Stimulated activated CD4-positive, alpha-beta T cell treated with anti-CD3 and anti-CD28 coated beads, Interleukin-4, amount 100 ng/mL, for 4 hours (primary cell): ENCODE measurements around the gene MAPKBP1.
A peak's percentile ranks its signal among the peaks of the same experiment; 100 is the strongest.
"Not testable (repeated sequence)": the region's sequence is repeated elsewhere in the genome, so short reads cannot be mapped to it uniquely, and the experiment has no call there.

ENCODE experiments used
- DNase-seq, 2 experiments: peaks; one replicate each; pipeline ENCODE4 v3.0.0-alpha.2; 2020

Gene MAPKBP1, protein sequence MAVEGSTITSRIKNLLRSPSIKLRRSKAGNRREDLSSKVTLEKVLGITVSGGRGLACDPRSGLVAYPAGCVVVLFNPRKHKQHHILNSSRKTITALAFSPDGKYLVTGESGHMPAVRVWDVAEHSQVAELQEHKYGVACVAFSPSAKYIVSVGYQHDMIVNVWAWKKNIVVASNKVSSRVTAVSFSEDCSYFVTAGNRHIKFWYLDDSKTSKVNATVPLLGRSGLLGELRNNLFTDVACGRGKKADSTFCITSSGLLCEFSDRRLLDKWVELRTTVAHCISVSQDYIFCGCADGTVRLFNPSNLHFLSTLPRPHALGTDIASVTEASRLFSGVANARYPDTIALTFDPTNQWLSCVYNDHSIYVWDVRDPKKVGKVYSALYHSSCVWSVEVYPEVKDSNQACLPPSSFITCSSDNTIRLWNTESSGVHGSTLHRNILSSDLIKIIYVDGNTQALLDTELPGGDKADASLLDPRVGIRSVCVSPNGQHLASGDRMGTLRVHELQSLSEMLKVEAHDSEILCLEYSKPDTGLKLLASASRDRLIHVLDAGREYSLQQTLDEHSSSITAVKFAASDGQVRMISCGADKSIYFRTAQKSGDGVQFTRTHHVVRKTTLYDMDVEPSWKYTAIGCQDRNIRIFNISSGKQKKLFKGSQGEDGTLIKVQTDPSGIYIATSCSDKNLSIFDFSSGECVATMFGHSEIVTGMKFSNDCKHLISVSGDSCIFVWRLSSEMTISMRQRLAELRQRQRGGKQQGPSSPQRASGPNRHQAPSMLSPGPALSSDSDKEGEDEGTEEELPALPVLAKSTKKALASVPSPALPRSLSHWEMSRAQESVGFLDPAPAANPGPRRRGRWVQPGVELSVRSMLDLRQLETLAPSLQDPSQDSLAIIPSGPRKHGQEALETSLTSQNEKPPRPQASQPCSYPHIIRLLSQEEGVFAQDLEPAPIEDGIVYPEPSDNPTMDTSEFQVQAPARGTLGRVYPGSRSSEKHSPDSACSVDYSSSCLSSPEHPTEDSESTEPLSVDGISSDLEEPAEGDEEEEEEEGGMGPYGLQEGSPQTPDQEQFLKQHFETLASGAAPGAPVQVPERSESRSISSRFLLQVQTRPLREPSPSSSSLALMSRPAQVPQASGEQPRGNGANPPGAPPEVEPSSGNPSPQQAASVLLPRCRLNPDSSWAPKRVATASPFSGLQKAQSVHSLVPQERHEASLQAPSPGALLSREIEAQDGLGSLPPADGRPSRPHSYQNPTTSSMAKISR (N-terminal part only)

GRCh38 chr15:41774062-41774881, at the start of gene MAPKBP1:
Gene MAPKBP1, plus strand, starts transcription at chr15:41774484. Its CDS starts 792 bp downstream, at chr15:41775276.
- peak; percentile 95 to 96 for DNase-seq

- no peak for DNase-seq
Measured at GRCh38 chr15:41727143-41727542, 47.1 kb upstream of the MAPKBP1 start.

- DNase-seq: not testable (repeated sequence)
Measured at GRCh38 chr15:41728061-41728460, 46.2 kb upstream of the MAPKBP1 start.

DNA sequence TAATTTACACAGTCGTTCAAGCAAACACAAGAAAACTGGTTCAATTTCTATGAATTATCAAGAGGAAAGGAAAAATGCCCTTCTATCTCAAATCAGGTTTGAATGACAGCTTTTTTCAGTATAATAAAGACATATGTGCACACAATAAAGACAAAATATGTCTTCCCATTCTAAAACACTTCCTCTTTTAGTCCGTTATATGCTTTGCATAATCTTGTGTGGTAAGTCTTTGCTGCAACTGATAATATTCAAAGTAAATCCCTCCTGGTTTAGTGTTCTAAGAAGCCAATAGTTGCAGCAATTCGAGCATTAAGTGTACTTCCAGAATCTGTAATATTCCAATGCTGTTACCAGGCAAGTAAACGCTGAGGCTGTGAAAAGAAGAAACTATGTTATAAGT, 43.7 kb upstream of the MAPKBP1 start:
- no peak for DNase-seq

- DNase-seq: no peak
Measured at GRCh38 chr15:41732483-41732882, 41.8 kb upstream of the MAPKBP1 start.

DNA sequence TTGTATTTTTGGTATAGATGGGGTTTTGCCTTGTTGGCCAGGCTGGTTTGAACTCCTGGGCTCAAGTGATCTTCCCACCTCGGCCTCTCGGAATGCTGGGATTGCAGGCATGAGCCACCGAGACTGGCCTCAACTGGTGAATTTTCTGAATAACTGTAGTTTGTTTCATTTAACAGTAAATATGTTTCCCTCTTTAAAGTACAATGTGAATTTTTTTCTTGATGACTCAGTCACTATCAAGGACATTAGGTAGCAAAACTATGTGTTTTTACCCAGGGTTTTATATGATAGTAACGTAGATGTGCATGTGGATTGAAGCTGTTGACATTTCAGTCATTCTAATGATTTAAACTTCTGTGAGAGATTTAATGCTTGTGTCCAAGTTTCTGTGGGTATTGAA, 40.2 kb upstream of the MAPKBP1 start:
- DNase-seq: no peak

GRCh38 chr15:41735046-41735445, 39.2 kb upstream of the MAPKBP1 start:
- DNase-seq: no peak

GRCh38 chr15:41735492-41735891, 38.8 kb upstream of the MAPKBP1 start:
- DNase-seq: not testable (repeated sequence)

GRCh38 chr15:41746802-41747201, 27.5 kb upstream of the MAPKBP1 start:
- no peak for DNase-seq

DNA sequence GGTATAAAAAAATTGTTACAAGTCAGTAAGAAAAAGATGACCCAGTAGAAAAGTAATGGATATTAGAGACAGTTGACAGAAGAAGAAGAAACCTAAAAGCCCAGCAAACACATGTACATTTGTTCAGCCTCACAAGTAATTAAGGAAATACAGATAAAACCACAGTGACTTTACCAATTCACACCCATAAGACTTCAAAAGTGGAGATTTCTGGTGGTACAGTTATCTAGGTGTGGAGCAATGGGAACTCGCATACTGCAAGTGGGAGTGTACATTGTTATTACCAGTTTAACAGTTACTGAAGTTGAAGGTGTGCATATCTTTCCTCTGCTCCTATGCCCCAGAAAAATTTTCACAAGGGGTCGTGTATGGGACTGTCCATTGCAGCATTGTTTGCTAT, 18.1 kb upstream of the MAPKBP1 start:
- DNase-seq: no peak

- DNase-seq: peak; percentile 17 to 52
Measured at GRCh38 chr15:41772720-41773331, 1.5 kb upstream of the MAPKBP1 start.

DNA sequence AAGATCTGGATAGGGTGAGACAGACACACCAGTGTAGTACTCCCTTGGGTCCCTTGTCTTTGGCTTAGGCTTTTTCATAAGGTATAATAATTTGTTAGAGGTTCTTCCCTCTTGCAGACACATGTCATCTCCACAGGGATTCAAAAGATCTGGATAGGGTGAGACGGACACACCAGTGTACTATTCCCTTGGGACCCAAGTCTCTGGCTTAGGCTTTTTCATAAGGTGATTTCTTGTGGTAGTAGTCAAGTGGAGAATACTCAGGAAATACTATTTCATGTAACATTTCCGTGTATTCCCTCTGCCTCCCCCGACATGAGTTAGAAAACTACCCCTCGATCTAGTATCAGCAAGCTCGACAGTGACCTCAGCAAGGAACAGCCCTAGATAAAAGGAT, 954 bp upstream of the MAPKBP1 start:
- no peak for DNase-seq

GRCh38 chr15:41773729-41774061, 589 bp upstream of the MAPKBP1 start:
- DNase-seq: no peak

GRCh38 chr15:41774882-41775417, 666 bp downstream of the MAPKBP1 start:
- no peak for DNase-seq

DNA sequence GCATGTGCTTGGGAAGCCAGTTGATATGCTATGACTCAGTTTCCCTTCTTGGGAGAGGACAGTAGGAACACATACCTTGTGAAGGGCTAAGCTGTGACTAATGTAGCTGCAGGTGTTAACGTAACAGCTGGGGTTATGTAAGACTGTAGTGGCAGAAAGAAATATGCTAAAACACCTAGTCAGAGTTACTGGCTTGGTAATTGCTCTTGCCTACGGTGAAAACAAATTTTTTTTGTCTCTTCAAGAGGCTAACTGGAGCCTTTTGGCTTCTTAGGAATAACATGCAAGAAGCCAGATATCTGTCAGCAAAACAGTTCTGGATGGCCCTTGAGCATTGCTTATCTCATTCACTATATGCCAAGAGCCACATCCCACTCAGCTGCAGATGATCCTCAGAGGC, 1.4 kb downstream of the MAPKBP1 start:
- DNase-seq: no peak

GRCh38 chr15:41777421-41777973, 3.2 kb downstream of the MAPKBP1 start:
- no peak for DNase-seq

DNA sequence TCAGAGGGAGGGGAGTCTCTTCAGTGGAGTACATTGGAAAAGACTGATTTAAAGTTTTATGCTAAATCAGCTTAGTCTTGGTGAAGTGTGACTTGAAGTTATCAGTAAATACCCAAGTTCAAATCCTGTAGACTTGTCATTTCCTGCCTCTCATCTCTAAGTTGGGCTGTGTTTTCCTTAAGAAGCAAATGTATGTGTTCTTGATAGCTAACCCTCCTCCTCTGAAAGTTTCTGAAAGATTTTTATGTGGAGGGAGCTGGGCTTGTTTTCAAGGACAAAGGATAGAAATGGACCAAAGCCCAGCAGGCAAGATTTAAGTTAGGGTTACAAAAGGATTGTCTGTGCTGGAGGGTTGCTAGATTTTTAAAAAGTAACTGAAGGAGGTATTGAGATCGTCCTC, 4.2 kb downstream of the MAPKBP1 start:
- DNase-seq: no peak

- no peak for DNase-seq
Measured at GRCh38 chr15:41779662-41780157, 5.4 kb downstream of the MAPKBP1 start.

DNA sequence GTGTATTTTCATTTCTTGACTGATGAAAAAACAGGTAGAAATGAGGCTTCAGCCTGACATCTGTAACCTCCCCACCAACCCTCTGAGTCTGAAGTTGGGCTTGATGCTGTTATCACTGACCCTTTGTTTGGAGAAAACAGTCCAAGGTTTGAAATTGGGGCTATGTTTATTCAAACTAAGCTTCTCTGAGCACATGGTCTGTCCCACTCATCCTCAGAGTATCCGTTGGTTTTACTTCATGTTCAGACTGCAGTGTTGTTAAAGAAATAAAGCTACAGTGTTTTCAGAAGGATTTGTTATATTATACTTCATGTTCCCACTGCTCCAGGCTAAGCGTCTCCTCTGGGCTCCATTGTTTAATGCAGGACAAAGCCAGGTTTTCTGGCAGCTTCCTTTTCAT, 6.0 kb downstream of the MAPKBP1 start:
- no peak for DNase-seq

DNA sequence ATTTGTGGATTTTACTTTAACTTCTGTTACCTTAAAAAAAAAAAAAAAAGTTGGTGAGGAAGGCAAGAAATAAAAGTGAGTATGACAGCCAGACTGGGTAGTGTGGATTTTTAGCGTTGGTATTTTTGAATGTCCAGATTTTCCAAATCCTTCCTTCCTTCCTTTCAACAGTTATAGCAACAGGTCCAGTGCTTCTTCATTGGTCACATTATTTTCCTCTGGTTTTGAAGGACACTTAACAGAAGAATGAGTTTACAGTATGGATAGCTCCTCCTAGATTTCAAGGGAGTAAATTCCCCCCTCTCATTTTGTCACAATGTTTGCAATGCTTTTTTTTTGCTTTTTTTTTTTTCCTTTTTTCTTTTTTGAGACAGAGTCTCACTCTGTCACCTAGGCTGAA, 6.4 kb downstream of the MAPKBP1 start:
- DNase-seq: no peak
